NCI-H510A treated with DMSO at 0.1 percent for 48 hours (cell line): ENCODE data around the gene CELF1.
"Not testable (repeated sequence)": the region's sequence is repeated elsewhere in the genome, so short reads cannot be mapped to it uniquely, and the experiment has no call there.

Experiments used
- DNase-seq: peaks from one replicate; lab custom pipeline; 2025; lab: John Stamatoyannopoulos, UW

Gene CELF1

DNA sequence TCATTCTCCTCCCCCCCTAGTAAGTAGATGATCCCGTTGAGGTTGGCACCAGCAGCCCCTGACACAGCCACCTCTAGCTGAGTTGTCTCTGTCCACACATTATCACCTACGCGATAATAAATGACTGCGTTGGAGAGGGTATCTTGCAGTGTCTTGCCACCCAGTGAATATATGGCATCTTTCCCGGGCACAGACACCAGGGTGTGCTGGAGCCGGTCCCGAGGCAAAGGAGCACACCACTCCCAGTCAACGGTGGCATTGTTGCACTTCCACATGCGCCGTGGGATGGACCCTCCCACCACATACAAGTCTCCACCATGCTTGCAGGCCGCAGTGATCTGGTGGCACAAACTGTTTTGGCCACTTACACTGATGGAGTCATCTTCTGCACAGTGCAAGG, 20.4 kb upstream of the CELF1 start:
- DNase-seq = no peak

DNA sequence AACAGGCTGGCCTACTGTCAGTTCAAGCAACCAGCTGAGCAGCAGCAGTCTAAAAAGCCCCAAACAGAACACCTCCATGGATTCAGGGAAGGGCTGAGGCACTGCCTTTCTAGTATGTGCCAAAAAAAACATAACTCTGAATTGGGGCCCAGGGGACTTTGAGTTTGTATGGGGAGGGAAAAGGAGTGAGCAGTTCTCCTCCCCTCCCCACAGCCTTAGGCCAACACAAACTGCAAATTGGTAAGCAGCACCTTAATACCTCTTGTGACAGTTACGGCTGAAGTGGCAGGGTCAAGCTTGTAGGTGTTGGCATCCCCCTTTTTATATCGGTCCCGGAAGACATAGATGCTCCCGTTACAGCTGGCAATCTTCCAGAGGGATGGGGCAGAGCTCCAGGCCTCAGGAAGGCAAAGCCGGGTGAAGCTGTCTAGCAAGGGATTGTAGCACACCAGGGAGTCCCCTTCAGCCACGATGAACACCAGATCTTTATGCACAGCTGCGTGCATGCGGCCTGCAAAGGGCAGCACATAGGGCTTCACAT, 19.9 kb upstream of the CELF1 start:
- no peak for DNase-seq

DNA sequence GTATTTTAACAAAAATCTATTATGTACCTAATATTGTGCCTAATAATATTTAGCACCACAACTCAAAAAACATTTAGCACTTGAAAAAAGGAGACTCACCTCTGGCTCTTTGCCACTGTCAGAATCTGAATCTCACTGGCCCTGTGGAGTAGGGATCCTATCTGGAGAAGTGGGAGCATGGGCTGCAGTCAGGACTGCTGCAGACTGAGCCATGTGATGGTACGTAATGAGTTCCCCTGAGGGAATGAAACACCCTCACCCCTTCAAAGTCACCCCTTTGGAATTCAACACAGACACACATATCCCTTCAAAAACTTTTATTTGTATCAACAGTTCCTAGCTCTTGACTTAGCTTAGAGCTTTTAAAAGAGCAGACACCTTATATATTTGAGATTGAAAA, 19.0 kb upstream of the CELF1 start:
- no peak for DNase-seq

DNA sequence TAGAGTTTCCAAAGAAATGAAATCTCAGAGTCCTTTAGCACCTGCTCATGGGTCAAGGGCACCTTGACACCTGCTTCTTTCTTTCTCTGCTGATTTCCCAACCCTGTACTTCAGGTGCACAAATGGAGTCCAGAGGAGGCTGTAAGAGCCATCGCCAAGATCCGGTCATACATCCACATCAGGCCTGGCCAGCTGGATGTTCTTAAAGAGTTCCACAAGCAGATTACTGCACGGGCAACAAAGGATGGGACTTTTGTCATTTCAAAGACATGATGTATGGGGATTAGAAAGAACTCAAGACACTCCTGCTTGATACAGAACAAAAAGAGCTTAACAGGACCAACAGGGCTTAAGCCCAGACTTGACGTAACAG, 18.4 kb upstream of the CELF1 start:
- DNase-seq = no peak

DNA sequence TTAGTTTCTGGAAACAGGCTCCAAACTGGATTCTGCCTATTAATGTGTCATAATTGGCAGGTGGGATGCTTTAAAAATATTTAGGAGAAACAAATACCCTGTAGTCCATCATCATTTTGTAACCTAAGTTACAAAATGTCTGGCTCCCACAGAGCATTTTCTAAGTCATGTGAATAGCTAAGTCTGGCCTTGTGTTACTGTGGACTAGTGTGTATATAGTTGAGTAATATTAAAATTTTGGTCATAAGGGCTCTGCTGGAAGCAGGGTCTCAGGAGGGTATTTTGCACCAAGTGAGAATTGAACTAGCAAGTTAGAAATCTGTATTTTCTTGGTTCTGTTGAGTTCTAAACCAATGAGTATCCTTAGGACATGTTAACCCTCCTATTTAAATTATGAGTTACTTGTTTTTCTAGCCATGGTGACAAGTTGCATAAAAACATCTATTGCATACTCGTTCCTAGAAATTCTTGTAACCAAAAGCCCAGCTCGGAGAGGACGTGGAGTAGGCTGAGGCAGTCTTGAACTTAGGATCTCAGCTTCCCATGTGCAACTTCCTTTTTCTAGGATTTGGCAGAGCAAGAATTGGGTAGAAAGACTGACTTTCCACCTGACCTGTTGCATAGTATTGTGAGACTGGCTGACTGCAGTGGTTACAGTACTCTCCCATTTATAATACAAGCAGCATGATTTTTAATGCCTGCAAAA, 17.9 kb upstream of the CELF1 start:
- DNase-seq = no peak

DNA sequence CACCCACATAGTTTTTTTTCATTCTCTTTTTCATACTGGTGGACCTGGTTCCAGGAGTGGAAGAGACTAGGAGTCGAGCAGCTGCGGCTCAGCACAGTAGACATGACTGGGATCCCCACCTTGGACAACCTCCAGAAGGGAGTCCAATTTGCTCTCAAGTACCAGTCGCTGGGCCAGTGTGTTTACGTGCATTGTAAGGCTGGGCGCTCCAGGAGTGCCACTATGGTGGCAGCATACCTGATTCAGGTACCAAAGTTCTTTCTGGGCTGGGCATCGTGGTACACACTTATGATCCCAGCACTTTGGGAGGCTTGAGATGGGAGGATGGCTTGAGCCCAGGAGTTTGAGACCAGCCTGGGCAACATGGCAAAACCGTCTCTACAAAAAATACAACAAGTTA, 16.7 kb upstream of the CELF1 start:
- no peak for DNase-seq

DNA sequence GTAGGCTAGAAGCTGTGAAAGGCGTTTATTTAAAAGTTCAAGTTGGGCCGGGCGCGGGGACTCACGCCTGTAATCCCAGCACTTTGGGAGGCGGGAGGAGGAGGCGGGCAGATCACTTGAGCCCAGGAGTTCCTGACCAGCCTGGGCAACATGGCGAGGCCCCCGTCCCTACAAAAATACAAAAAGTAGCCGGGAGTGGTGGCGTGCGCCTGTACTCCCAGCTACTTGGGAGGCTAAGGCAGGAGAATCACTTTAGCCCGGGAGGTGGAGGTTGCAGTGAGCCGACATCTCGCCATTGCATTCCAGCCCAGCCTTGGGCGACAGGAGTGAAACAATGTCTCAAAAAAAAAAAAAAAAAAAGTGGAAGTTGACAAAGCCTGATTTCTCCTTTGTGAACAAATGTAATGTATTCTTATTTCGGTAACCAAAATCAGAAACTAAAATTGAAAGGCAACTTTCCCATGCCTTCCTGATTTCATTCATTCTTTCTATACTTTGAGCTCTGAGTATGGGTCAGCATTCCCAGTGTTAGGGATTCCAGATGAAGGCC, 13.3 kb upstream of the CELF1 start:
- no peak for DNase-seq

DNA sequence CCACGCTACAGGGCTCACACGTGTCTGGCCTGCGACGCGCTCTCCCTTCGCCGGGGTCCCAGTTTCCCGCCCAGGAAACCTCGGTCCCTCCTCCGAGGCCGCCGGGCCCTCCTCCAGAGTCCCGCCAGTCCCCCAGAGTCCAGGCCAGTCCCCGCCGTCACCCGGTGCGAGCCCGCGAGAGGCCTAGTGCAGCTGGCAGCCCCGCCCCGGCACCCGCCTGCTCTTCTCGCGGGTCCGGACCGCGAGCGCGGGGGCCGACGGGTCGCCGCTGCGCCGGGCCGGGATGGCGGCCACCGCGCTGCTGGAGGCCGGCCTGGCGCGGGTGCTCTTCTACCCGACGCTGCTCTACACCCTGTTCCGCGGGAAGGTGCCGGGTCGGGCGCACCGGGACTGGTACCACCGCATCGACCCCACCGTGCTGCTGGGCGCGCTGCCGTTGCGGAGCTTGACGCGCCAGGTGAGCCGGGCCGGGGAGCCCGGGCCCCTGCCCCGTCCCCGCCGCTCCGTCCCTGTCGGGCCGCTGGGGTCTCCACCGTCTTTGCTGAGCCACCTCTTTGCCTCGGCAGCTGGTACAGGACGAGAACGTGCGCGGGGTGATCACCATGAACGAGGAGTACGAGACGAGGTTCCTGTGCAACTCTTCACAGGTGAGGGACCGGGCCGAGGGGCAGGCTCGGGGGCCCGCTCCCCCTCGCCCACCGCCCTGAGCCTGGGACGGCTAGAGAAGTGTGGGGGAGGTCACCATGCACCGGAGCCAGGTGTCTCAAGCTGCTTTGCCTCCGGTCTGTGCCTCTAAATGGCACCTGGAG, 12.6 kb upstream of the CELF1 start, which contains the start of gene PTPMT1:
PTPMT1 (plus strand) TSS at position 260 of the 809 bp plus-strand sequence; CDS start at position 284, 24 bp downstream.
- no peak for DNase-seq

DNA sequence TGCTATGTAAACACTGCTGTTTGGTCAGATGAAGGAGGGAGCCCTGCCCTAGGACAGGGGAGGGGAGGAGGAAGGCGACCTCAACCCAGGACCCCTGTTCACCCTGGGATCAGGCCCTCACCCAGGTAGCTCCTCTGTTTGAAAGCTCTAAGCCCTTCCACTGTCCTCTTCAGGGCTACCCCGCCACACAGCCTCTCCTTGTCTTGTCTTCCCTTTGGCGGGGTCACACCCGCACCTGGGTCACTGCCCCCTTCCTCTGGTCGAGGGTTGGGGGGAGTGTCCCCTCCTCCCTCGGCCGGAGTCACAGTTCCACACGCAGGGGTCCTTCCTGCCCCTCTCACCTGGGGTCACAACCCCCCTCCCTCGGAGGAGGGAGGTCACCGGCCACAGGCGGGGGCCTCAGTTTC, 12.0 kb upstream of the CELF1 start:
- DNase-seq = no peak

DNA sequence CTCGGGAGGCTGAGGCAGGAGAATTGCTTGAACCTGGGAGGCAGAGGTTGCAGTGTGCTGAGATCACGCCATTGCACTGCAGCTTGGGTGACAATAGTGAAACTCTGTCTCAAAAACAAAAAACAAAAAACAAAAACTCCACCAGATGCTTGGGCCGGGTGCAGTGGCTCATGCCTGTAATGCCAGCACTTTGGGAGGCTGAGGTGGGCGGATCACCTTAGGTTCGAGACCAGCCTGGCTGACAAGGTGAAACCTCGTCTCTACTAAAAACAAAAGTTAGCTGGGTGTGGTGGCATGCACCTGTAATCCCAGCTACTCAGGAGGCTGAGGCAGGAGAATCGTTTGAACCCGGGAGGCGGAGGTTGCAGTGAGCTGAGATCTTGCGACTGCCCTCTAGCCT, 11.4 kb upstream of the CELF1 start:
- DNase-seq = not testable (repeated sequence)

DNA sequence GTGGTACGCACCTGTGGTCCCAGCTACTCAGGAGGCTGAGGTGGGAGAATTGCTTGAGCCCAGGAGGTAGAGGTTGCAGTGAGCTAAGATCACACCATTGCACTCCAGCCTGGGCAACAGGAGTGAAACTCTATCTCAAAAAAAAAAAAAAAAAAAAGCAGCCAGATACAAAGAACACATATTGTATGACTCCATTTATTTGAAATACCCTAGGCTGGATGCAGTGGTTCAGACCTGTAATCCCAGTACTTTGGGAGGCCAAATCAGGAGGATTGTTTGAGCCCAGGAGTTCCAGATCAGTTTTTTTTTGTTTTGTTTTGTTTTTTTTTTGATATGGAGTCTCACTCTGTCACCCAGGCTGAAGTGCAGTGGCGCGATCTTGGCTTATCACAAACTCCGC, 9.5 kb upstream of the CELF1 start:
- not testable (repeated sequence) for DNase-seq

DNA sequence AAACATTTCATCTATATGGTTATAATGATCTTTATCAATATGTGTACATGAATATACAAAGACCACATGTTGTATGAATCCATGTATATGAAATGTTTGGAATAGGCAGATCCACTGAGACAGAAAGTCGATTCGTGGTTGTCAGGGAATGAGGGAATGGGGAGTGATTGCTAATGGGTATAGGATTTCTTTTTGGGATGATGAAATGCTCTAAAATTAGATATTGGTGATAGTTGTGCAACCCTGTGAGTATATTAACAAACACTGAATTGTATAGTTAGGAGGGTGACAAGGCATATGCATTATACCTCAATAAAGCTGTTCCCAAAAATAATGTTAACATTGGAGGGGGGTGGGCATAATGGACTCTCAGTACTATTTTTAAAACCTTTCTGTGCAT, 7.5 kb upstream of the CELF1 start:
- no peak for DNase-seq

DNA sequence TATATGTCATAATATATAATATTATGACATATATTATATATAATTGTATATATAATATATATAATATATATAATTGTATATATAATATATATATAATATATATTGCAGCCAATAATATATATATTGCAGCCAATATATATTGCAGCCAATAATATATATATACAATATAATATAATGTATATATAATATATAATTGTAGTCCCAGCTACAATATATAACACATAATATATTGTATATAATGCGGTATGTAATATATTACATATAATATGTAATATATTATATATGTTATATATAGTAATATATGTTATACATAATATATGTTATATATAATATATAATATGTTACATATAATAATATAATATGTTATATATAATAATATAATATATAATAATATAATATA, 5.8 kb upstream of the CELF1 start:
- DNase-seq = no peak

DNA sequence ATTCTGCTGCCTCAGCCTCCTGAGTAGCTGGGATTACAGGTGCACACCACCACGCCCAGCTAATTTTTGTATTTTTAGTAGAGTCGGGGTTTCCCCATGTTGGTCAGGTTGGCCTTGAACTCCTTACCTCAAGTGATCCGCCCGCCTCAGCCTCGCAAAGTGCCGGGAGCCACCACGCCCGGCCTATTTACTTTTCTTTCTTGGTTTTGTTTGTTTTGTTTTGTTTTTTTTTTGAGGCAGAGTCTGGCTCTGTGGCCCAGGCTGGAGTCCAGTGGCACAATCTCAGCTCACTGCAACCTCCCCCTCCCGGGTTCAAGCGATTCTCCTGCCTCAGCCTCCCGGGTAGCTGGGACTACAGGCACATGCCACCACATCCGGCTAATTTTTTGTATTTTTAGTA, 4.1 kb upstream of the CELF1 start:
- not testable (repeated sequence) for DNase-seq

DNA sequence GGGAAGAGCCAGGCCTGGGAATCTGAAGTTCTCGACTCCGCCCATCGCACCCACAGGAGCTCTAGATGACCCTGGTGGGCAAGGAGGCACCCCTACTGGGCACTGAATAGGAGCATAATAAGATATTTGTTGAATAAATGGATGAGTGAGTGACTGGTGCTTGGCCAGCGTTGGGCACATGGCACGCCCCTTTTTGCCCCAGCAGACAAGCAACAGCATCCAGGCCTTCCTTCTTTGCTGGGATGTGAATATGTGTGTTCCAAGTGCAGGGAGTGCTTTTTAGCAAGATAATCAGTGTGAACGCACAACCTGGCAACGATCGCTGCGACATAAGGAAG, 443 bp upstream of the CELF1 start:
- no peak for DNase-seq

DNA sequence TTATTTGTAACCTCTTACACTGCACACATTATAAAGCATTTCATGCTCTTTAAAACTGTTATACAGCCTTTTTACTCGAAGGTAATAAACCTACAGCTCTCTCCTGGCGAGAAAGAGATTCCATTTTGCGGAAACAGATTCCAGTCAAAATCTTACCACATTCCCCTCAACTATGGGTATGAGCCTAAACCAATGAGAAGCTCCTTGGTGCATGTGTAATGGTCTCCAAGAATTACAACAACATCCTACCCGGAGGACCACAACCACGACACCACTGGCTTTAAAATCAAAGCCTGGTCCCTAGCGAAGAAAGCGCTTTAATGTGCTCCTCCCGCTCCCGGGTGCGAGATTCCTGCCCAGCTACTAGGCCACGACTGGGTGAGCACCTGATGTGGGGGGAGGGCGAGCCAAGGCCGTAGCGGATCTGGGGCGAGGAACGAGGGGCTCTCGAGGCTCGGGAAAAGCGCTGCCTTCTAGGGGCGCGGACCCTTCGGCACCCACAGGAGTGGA, 821 bp downstream of the CELF1 start:
- no peak for DNase-seq

DNA sequence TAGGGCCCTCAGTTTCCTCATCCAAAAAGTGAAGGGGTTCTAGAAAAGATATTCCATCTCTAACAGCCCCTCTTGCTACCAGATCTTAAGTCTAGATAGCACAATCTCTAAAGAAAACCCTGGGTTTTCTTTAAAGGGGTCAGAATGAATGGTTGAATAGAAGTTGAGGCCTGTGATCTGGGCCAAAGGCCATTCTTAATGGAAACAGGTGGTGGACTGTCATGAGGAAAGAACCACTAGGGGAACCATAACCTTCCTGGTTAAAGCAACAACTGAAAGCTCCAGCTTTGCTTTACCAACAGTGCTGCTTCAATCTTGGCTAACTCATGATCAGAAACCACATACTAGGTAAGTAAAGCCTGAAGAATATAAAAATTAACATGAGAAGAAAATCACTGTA, 1.8 kb downstream of the CELF1 start:
- DNase-seq = no peak

DNA sequence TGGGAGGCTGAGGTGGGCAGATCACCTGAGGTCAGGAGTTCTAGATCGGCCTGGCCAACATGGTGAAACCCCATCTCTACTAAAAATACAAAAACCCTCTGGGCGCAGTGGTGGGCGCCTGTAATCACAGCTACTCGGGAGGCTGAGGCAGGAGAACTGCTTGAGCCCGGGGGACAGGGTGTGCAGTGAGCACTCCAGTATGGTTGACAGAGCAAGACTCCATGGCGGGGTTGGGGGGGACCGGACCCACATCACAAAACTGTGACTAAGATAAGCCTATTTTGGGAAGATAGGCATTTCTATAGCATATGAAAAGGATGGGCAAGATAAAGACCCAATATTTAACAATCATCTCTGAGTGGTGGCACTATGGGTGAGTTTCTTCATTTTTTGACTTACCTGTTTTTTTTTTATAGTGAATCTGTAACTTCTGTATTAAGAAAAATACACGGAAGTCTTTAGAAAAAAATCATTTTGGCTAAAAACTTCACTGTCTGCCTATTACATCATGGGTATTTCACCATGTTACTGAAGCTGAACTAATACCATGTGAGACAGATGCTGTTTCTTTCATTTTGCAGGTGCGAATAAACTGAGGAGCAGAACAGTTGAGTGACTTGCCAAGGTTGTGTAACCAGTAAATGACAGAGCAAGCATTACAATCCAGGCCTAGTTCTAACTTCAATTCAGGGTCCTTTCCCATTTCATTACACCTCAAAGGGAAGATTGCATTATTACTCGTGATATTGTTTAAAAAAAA, 2.5 kb downstream of the CELF1 start:
- no peak for DNase-seq

DNA sequence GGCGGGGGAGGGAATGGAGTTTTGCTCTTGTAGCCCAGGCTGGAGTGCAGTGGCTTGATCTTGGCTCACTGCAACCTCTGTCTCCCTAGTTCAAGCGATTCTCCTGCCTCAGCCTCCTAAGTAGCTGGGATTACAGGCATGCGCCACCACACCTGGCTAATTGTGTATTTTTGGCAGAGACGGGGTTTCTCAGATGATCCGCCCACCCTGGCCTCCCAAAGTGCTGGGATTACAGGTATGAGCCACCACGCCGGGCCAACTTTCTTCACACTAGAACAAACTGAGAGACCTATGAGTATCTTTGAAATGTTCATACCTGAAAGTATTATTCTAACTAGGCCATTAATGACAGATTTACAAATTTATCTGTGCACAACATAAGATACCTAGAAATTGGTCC, 6.7 kb downstream of the CELF1 start:
- DNase-seq = not testable (repeated sequence)

DNA sequence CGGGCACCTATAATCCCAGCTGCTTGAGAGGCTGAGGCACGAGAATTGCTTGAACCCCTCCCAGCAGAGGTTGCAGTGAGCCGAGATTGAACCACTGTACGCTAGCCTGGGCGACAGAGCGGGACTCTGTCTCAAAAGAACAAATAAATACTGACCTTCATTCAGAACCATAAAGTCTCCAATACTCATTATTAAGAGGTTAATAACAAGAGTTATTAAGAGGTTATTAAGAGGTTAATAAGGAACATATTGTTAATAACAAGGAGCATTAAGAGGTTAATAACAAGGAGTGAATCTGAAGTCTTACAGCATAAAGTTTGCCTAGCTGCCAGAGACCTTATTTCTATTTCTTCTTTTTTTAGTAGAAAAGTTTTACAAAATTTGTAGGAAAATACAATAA, 7.6 kb downstream of the CELF1 start:
- no peak for DNase-seq

DNA sequence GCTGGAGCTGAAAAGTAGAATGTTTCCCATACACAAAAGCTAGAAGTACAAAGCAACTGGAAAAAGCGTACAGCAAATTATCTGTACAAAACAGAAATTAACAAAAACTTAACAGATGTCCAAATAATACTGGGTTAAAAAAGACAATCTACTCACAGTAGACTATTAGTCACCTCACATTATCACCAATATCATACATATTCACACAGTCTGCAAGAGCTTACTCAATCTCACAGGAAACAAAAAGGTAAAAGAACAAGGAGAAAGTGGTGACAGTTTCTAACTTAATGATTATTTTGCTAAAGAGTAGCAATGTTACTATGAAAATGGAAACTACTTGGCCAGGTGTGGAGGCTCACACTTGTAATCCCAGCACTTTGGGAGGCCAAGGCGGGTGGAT, 11.9 kb downstream of the CELF1 start:
- DNase-seq = no peak

DNA sequence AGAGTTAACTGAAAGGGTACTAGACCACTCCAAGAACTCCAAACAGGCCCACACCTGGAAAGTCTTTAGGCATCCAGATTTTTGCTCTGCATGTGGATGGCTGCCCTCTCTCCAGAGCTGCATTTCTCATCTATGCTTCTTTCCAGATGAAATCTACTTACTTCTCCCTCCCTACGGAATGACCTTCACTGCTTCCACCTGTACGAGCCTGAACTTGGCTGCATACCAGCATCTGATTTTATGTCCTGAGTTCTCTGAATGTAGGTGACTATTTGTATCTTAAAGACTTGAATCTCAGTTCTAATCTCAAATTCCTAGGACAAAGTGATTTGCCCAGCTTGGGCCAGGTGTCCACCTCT, 13.3 kb downstream of the CELF1 start:
- DNase-seq = no peak
